ENCODE measurements around the gene FAM9C.

The FAM9C gene

DNA sequence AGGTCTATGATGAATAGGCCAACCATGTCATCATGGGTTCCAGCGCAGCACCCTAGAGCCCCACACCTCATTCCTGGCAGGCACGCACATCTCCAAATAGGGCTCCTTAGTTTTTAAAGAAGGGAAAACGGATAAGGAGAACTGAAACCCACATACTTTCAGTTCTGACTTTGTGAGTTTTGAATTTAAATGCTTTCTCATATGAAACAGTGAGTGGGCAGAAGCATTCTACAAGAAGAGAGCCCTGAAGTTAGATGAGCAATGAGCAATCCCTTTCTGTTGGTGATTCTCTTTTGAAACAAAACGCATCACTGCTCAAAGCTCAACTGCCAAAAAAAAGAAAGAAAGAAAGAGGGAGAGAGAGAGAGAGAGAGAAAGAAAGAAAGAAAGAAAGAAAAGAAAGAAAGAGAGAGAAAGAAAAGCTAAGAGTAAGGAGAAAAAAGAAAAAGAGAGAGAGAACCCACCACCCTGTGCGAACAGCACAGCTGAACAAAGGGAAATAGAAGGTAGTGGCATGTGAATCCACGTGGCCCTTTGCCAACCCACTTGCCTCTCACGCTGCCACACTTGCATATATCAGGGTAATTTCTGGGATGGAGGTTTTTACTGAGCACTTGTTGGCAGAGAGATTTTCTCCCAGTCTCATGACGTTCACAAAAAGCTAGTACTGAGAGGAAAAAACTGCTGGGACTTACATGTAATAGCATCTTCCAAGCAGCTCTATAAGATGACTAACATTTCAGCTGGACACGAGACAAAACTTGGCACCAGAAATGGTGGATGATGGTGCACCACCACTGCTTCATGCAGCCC, 38.6 kb downstream of the FAM9C start:
- DNase-seq = peak; percentile 74

- peak; percentile 72 for DNase-seq
Measured at GRCh38 chrX:13001961-13002671, 42.3 kb downstream of the FAM9C start.

DNA sequence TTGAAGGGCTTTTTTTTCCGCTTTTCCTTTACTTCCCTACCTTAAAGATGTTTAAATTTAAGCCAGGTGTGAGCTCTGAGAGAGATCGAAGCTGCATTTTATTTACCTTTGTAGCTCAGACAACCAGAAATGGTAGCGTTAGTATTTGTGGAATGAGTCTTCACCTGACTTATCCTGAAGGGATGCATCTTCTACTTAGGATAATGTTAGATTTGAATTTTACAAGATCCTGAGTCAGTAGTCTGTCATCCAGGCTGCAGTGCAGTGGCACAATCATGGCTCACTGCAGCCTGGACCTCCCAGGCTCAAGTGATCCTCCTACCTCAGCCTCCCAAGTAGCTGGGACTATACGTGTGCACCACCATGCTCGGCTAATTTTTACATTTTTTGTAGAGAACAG, 43.3 kb downstream of the FAM9C start:
- no peak for DNase-seq

- peak; percentile 78 for DNase-seq
Measured at GRCh38 chrX:13000301-13000811, 44.1 kb downstream of the FAM9C start.

DNA sequence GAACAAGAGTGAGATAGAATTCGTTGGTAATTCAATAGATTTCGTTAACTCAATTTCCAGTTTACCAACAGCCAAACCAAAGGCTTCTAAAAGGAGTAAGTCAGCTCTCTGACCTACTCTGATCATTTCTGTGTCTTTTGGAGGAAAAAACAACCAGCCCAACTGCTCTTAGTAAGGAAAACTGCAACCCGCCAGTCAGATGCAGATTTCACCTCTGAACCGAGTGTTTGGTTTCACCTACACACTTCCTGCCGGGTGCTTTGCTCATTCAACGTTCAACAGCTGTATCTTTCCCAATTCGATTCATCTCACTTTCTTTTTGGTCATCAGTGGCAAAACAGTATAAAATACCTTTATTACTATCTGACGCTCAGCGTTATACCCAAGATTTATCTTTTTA, 45.0 kb downstream of the FAM9C start:
- peak; percentile 91 for DNase-seq

GRCh38 chrX:12997906-12998687, 46.3 kb downstream of the FAM9C start:
- peak; percentile 50 for DNase-seq

GRCh38 chrX:12996934-12997435, 47.4 kb downstream of the FAM9C start:
- no peak for DNase-seq

- DNase-seq = no peak
Measured at GRCh38 chrX:12994321-12994720, 50.1 kb downstream of the FAM9C start.

DNA sequence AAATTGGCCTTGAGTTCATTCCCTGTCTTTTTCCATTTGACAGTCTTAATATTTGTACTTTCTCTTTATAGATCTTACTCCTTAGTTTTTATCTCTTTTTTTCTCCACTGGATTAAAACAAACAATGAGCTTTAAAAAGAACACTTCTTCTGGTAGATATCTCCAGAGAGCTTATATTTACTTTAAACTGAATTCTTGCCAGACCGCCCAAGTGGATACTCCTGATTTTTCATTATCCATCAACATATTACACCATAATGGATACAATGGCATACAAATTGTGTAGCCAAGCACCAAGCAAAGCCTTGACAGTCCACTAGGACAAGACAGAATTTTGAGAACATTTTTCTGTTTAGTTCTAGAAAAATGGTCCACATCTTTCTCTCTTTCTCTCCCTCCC, 50.6 kb downstream of the FAM9C start:
- no peak for DNase-seq

DNA sequence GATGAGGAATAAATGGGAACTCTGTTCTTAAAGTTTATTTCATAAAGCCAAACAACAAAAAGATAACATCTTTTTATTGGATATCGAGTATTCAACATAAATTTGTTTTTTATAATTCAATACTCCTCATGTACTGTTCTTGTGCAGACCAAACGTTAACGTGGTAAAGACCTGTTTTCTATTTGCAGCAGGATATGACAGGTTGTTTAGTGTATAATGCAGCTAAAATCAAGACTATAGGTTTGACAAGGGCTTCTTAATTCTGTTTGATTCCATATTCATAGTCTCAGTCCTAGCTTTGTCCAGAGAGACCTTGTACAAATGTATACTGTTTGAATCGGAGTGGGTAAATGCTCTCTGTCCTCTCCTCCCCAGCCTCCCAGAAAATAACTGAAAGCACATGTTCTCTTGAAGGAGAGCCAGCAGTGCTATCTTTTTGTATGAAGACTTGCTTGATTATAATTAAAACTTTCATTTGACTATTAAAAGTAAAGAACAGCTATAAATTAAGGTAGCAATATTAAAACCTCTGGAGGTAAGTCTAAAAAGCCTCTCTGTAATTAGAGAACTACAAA, 51.8 kb downstream of the FAM9C start:
- no peak for DNase-seq

- DNase-seq = no peak
Measured at GRCh38 chrX:12991575-12991974, 52.8 kb downstream of the FAM9C start.

- no peak for DNase-seq
Measured at GRCh38 chrX:12989461-12989860, 55.0 kb downstream of the FAM9C start.

GRCh38 chrX:12988797-12989196, 55.6 kb downstream of the FAM9C start:
- DNase-seq = no peak

DNA sequence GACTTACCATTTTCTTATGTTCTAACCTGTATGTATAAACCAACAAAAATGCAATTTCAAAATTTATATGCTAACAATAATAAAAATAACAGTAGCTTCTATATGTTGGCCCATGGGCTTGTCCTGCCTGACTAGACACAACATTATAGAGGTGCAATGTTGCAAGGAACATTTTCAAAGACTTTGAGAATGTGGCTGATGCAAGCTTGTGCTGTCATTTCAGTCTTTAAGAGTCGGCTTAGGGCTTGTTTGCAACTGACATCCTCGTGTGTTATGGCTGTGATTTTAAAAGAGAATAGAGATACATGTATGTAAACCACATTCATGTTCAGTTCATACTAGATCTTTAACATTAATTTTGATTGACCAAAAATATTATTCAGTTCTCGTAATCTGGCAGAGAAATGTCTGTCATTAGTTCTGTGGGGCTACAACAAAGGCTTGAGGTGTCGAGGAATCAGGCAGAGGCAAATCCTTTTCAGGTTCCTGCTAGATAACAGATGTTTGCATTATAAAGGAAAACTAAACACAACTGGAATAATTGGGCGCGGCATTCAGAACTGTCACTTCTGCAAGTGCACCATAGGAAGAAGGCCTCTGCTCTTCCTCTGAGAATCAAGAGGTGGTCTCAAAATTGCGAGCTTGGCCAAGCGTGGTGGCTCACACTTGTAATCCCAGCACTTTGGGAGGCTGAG, 56.4 kb downstream of the FAM9C start:
- DNase-seq = no peak

GRCh38 chrX:12987340-12987739, 57.1 kb downstream of the FAM9C start:
- DNase-seq = no peak

DNA sequence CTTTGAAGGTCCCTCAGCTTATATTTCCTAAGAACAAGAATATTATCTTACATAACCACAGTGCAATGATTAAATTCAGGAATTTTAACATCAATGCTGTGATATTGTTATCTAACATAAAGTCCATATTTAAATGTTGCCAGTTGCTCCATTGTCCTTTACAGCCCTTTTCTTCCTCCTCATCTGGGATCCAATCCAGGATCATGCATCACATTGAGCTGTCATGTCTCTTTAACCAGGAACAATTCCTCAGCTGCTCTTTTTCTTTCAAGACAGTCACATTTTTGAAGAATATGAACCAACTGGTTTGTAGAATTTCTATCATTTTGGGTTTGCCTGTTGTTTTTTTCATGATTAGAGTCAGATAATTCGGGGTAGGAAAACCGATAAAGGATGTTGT, 57.5 kb downstream of the FAM9C start:
- no peak for DNase-seq

- DNase-seq = no peak
Measured at GRCh38 chrX:12986164-12986779, 58.1 kb downstream of the FAM9C start.
